OCI-LY7 (cell line): ENCODE measurements around the gene KCNJ12.

Source experiments
- EZH2phosphoT487 ChIP-seq: fragments of 200-600 bp; sonication (generic); IDR thresholded peaks from 2 replicates; pipeline ENCODE4 v1.6.1; 2018; ENCODE audit warnings: low read depth, borderline replicate concordance, mild to moderate bottlenecking, mixed run types, antibody characterized with exemption, low read length, moderate library complexity, mixed read lengths
- TF ChIP-seq, protein P1 (sequence below): fragments of 200-600 bp; sonication (generic); conservative IDR thresholded peaks from 2 replicates; pipeline ENCODE4 v1.5.1; 2014; ENCODE audit warnings: mild to moderate bottlenecking, antibody characterized with exemption, low read length, moderate library complexity, mixed read lengths

- TF ChIP-seq, protein P1, sequence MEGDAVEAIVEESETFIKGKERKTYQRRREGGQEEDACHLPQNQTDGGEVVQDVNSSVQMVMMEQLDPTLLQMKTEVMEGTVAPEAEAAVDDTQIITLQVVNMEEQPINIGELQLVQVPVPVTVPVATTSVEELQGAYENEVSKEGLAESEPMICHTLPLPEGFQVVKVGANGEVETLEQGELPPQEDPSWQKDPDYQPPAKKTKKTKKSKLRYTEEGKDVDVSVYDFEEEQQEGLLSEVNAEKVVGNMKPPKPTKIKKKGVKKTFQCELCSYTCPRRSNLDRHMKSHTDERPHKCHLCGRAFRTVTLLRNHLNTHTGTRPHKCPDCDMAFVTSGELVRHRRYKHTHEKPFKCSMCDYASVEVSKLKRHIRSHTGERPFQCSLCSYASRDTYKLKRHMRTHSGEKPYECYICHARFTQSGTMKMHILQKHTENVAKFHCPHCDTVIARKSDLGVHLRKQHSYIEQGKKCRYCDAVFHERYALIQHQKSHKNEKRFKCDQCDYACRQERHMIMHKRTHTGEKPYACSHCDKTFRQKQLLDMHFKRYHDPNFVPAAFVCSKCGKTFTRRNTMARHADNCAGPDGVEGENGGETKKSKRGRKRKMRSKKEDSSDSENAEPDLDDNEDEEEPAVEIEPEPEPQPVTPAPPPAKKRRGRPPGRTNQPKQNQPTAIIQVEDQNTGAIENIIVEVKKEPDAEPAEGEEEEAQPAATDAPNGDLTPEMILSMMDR, result no peak
- no peak for TF ChIP-seq EZH2phosphoT487
These were observed 14.1 kb downstream of the KCNJ12 start for GRCh38 chr17:21390294-21390693.
